WTC11 (cell line): ENCODE data around the gene SNX15. TPM values are rescaled to one million over a fixed set of nuclear protein-coding genes. Genes with fewer than 3 reads are reported as not detected.

Experiments used
- E2F4 ChIP-seq: sonication (generic); formaldehyde crosslinking; IDR thresholded peaks from 2 replicates; pipeline ENCODE4 v1.8.1; 2022; ENCODE audit warnings: low read depth, mild to moderate bottlenecking, moderate library complexity, missing genetic modification reagents, borderline replicate concordance
- GABPB1 ChIP-seq: sonication (generic); formaldehyde crosslinking; IDR thresholded peaks from 2 replicates; pipeline ENCODE4 v1.8.1; 2023; ENCODE audit warnings: mild to moderate bottlenecking, missing genetic modification reagents
- KAT7 ChIP-seq: sonication (generic); formaldehyde crosslinking; IDR thresholded peaks from 2 replicates; pipeline ENCODE4 v1.8.1; 2023; ENCODE audit warnings: missing genetic modification reagents, mild to moderate bottlenecking, borderline replicate concordance
- TEAD1 ChIP-seq: sonication (generic); formaldehyde crosslinking; IDR thresholded peaks from 2 replicates; pipeline ENCODE4 v1.8.0; 2022; ENCODE audit warnings: mild to moderate bottlenecking, missing genetic modification reagents
- ZNF138 ChIP-seq: sonication (generic); formaldehyde crosslinking; conservative IDR thresholded peaks from 2 replicates; pipeline ENCODE4 v1.8.1; 2022; ENCODE audit warnings: mild to moderate bottlenecking, moderate library complexity, missing genetic modification reagents
- ZNF281 ChIP-seq: sonication (generic); formaldehyde crosslinking; IDR thresholded peaks from 2 replicates; pipeline ENCODE4 v1.8.0; 2023; ENCODE audit warnings: mild to moderate bottlenecking, missing genetic modification reagents
- microRNA-seq: library from miRNA; unstranded; fragments of <30 nt; microRNA quantifications from one replicate; pipeline ENCODE4 v1.2.0, GENCODE V29; 2022; ENCODE audit warnings: borderline number of aligned reads
- total RNA-seq: library from RNA; stranded (reverse); gene quantifications from 3 replicates; pipeline ENCODE4 v1.2.3, GENCODE V29; 2021

The SNX15 gene
- total RNA-seq, 1 experiment from 2014 or later = 17.6 TPM

GRCh38 chr11:65089621-65090020, 62.4 kb downstream of the SNX15 start (continued):
- TF ChIP-seq TEAD1 (CRISPR knock-in tag) (no peak), ZNF138 (CRISPR knock-in tag) (no peak), GABPB1 (no peak), E2F4 (CRISPR knock-in tag) (no peak), ZNF281 (CRISPR knock-in tag) (no peak), KAT7 (CRISPR knock-in tag) (no peak)

Small RNAs within 50 kb of the gene (microRNA-seq; reads per million reads assigned to microRNA genes)
- 1.0 reads per million for gene MIR6879

Other genes starting within 250 kb of the SNX15 start
- gene SF1, start 248.9 kb upstream of the SNX15 start, total RNA-seq = 285 to 314 TPM (median 300 TPM) in 3 replicates
- 24.5 to 31.6 TPM (median 28.3 TPM) in 3 replicates for gene MAP4K2, start 224.2 kb upstream of the SNX15 start, total RNA-seq
- gene MEN1, start 216.9 kb upstream of the SNX15 start, total RNA-seq = 47.1 to 53.3 TPM (median 51.2 TPM) in 3 replicates
- gene CDC42BPG, start 182.8 kb upstream of the SNX15 start, total RNA-seq = 14.9 to 21.6 TPM (median 17.3 TPM) in 3 replicates
- 29.9 to 38.1 TPM (median 35.2 TPM) in 3 replicates for gene EHD1, start 148.8 kb upstream of the SNX15 start, total RNA-seq
- 25.2 to 31.4 TPM (median 27.6 TPM) in 3 replicates for gene ATG2A, start 110.2 kb upstream of the SNX15 start, total RNA-seq
- gene PPP2R5B, start 102.8 kb upstream of the SNX15 start, total RNA-seq = 8.7 to 10.2 TPM (median 9.1 TPM) in 3 replicates
- 1.0 to 1.6 TPM (median 1.6 TPM) in 3 replicates for gene GPHA2, start 91.5 kb upstream of the SNX15 start, total RNA-seq
- not detected in 3 replicates for gene MAJIN, start 55.3 kb upstream of the SNX15 start, total RNA-seq
- 1.3 to 3.2 TPM (median 2.2 TPM) in 3 replicates for gene BATF2, start 30.5 kb upstream of the SNX15 start, total RNA-seq
- 171 to 248 TPM (median 235 TPM) in 3 replicates for gene ARL2, start 13.3 kb upstream of the SNX15 start, total RNA-seq
- gene SAC3D1, start 13.8 kb downstream of the SNX15 start, total RNA-seq = 22.2 to 26.2 TPM (median 22.8 TPM) in 3 replicates
- gene NAALADL1, start 31.1 kb downstream of the SNX15 start, total RNA-seq = 4.5 to 6.1 TPM (median 5.9 TPM) in 3 replicates
- gene CDCA5, start 56.6 kb downstream of the SNX15 start, total RNA-seq = 80.6 to 95.9 TPM (median 86.9 TPM) in 3 replicates
- gene ZFPL1, start 56.8 kb downstream of the SNX15 start, total RNA-seq = 32.2 to 33.8 TPM (median 32.8 TPM) in 3 replicates
- 122 to 136 TPM (median 123 TPM) in 3 replicates for gene VPS51, start 68.8 kb downstream of the SNX15 start, total RNA-seq
- gene TM7SF2, start 84.4 kb downstream of the SNX15 start, total RNA-seq = 63.8 to 74.9 TPM (median 71.5 TPM) in 3 replicates
- gene ZNHIT2, start 90.3 kb downstream of the SNX15 start, total RNA-seq = 15.9 to 18.3 TPM (median 16.7 TPM) in 3 replicates
- 951 to 991 TPM (median 985 TPM) in 3 replicates for gene FAU, start 94.7 kb downstream of the SNX15 start, total RNA-seq
- gene MRPL49, start 94.9 kb downstream of the SNX15 start, total RNA-seq = 51.3 to 55.9 TPM (median 53.3 TPM) in 3 replicates
- 27.6 to 34.8 TPM (median 31.8 TPM) in 3 replicates for gene SYVN1, start 107.1 kb downstream of the SNX15 start, total RNA-seq
- gene SPDYC, start 142.8 kb downstream of the SNX15 start, total RNA-seq = 0.27 to 0.35 TPM (median 0.32 TPM) in 3 replicates
- gene CAPN1, start 154.5 kb downstream of the SNX15 start, total RNA-seq = 204 to 257 TPM (median 218 TPM) in 3 replicates
- gene POLA2, start 234.5 kb downstream of the SNX15 start, total RNA-seq = 26.9 to 35.6 TPM (median 28.5 TPM) in 3 replicates